ENCODE results near the gene MCCC2. TPM values are rescaled to one million over a fixed set of nuclear protein-coding genes. Genes with fewer than 3 reads are reported as not detected.

Gene MCCC2
- total and polyA plus RNA-seq, 2 of the 4 experiments (the other 2 are of a cell fraction): 18.0 to 22.0 TPM

- DNase-seq (no peak), ATAC-seq (ENCODE audit: low read depth) (peak; percentile 61)
- H3K27ac ChIP-seq (ENCODE audit: insufficient read depth, low read length): no peak overlapping the region
- H3K14ac ChIP-seq (replicated peaks; ENCODE audit: low read depth, low read length): no peak overlapping the region
- no peak overlapping the region for H3K4me3 ChIP-seq (ENCODE audit: insufficient read depth, low read depth, low read length)
- H2BK20ac ChIP-seq (ENCODE audit: low read depth, low read length): no peak overlapping the region
- ChIA-PET CTCF (no interaction called here), POLR2A (ENCODE audit: unreplicated experiment) (no interaction called here)
- H4K8ac ChIP-seq (ENCODE audit: low read depth in 2 of 2, low read length in 2 of 2): no peak overlapping the region
- intact Hi-C loops (cut with micrococcal nuclease): no loop called here
- H3K4me1 ChIP-seq (ENCODE audit: control insufficient read depth, insufficient read depth, low read length): 0 out of 2 replicates have a peak, but pooled peaks cover 1% of the 10 kb centered on the region
- no peak overlapping the region for H4K5ac ChIP-seq (ENCODE audit: low read depth, low read length)
- no peaks in the 10 kb centered on the region for H3K36me3 ChIP-seq (ENCODE audit: control insufficient read depth, insufficient read depth, low read length)
- no peak overlapping the region for H4K91ac ChIP-seq (ENCODE audit: insufficient read depth, low read depth, low read length)
- H3K4me2 ChIP-seq (ENCODE audit: low read depth, low read length): peak overlapping the region; percentile 59
- in situ Hi-C loops (cut with MboI; ENCODE audit: low sequenced_read_pairs): no loop called here
- WGBS, 2 experiments (ENCODE audit: extremely low coverage in 2 of 2, insufficient read length in 1 of 2): no CpG with 5 or more reads among the region's 7 CpGs
- H3K9ac ChIP-seq (ENCODE audit: low read depth, low read length): no peak overlapping the region
- no peak overlapping the region for H3K56ac ChIP-seq (ENCODE audit: extremely low read depth, insufficient read depth, low read length)
- H3K4ac ChIP-seq (ENCODE audit: low read depth, low read length): no peak overlapping the region
- H2AFZ ChIP-seq (replicated peaks; ENCODE audit: low read length, poor library complexity): peak overlapping the region; percentile 56
- no peaks in the 10 kb centered on the region for H3K9me3 ChIP-seq (ENCODE audit: control insufficient read depth, insufficient read depth, low read length)
- H3K18ac ChIP-seq (ENCODE audit: low read depth, low read length): no peak overlapping the region
- peaks cover 4% of the 10 kb centered on the region; the same call in 1 of the 2 replicates for H3K27me3 ChIP-seq (ENCODE audit: control insufficient read depth, insufficient read depth, low read length)
- H2BK15ac ChIP-seq (ENCODE audit: low read depth, low read length): no peak overlapping the region
- BruUV-seq (replicated peaks): no TSS peak
- no peak overlapping the region for H2BK5ac ChIP-seq (ENCODE audit: low read depth, low read length, poor library complexity, severe bottlenecking)
- no peak overlapping the region for H3K23ac ChIP-seq (ENCODE audit: low read depth, low read length)
- dilution Hi-C loops (cut with HindIII; ENCODE audit: low sequenced_read_pairs, unreplicated experiment): no loop called here
- TF ChIP-seq MAFK (IDR thresholded peaks at IDR 0.05; ENCODE audit: low read depth, low read length) (no peak), CEBPB (IDR thresholded peaks at IDR 0.05; ENCODE audit: low read depth, low read length) (no peak)
- H2BK120ac ChIP-seq (ENCODE audit: low read depth, low read length): no peak overlapping the region
- H2AK9ac ChIP-seq (replicated peaks; ENCODE audit: low read depth, low read length, poor library complexity): no peak overlapping the region
- H3K79me1 ChIP-seq (ENCODE audit: low read depth in 1 of 2, low read length in 2 of 2): no peaks in the 10 kb centered on the region
- H4K20me1 ChIP-seq (ENCODE audit: insufficient read depth, low read length): no peaks in the 10 kb centered on the region
- H2AK5ac ChIP-seq (ENCODE audit: low read depth, low read length): no peak overlapping the region
- no peaks in the 10 kb centered on the region; the same call in 1 of the 2 replicates for H3K9me1 ChIP-seq (ENCODE audit: insufficient read depth, low read length)
Measured at GRCh38 chr5:71693828-71694427, 106.8 kb downstream of the MCCC2 start.

Data from IMR-90 (cell line).